Endometrial microvascular endothelial cells (primary cell): ENCODE data around the gene MARK4. TPM values are rescaled to one million over a fixed set of nuclear protein-coding genes. Genes with fewer than 3 reads are reported as not detected.
"Not testable (repeated sequence)": the region's sequence is repeated elsewhere in the genome, so short reads cannot be mapped to it uniquely, and the experiment has no call there.

Experiments used
- in situ Hi-C: cut with HindIII; loops from 2 replicates; pipeline ENCODE4 v1.10.0; 2017; ENCODE audit warnings: low sequenced_read_pairs, low pct_unique_long_range_greater_than_20kb; ENCODE audit errors: inconsistent ontology term
- total RNA-seq: library from RNA; depleted of rRNA; stranded (reverse); fragments of >200 nt; gene quantifications from one replicate; pipeline ENCODE4 v1.2.3, GENCODE V29; 2015; ENCODE audit errors: inconsistent ontology term

Gene MARK4
- total RNA-seq, 1 donor from 2014 or later: 12.7 TPM

DNA sequence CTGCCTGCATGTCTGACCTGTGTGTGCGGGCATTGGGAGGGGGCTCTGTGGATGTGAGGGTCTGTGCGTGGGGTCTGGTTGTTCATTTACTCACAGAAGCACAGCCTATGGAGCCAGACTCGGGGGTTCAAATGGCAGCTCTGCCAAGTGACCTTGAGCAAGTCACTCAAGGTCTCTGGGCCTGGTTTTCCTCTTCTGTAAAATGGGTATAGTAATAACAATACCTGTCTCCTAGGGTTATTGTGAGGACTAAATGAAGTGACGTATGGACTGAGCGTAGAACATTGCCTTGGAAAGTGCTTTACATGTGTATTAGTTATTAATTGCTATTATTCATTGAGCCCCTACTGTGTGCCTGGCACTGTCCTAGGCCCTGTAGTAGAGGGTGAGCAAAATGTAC is 47.2 kb downstream of the MARK4 start:
- in situ Hi-C loops: no loop called here

DNA sequence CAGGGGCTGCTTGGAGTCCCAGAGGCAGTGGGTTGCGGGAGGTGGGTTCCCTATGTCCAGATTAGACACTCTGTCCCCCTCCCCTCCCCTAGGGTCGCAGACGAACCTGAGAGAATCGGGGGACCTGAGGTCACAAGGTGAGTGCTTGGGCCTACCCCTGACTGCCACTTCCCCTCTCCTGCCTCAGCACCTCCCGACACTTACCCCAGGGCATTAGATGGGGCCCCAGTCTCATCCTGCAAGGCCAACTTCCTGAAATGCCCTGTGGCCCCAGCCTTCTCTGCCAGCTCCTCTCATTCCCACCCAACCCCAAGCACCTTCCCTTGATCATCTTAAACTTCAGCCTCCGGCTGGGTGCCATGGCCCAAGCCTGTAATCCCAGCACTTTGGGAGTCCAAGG is 48.6 kb downstream of the MARK4 start:
- in situ Hi-C loops: no loop called here

DNA sequence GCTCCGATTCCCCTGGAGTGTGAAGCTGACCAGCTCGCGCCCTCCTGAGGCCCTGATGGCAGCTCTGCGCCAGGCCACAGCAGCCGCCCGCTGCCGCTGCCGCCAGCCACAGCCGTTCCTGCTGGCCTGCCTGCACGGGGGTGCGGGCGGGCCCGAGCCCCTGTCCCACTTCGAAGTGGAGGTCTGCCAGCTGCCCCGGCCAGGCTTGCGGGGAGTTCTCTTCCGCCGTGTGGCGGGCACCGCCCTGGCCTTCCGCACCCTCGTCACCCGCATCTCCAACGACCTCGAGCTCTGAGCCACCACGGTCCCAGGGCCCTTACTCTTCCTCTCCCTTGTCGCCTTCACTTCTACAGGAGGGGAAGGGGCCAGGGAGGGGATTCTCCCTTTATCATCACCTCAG is 51.3 kb downstream of the MARK4 start:
- in situ Hi-C loops: no loop called here

DNA sequence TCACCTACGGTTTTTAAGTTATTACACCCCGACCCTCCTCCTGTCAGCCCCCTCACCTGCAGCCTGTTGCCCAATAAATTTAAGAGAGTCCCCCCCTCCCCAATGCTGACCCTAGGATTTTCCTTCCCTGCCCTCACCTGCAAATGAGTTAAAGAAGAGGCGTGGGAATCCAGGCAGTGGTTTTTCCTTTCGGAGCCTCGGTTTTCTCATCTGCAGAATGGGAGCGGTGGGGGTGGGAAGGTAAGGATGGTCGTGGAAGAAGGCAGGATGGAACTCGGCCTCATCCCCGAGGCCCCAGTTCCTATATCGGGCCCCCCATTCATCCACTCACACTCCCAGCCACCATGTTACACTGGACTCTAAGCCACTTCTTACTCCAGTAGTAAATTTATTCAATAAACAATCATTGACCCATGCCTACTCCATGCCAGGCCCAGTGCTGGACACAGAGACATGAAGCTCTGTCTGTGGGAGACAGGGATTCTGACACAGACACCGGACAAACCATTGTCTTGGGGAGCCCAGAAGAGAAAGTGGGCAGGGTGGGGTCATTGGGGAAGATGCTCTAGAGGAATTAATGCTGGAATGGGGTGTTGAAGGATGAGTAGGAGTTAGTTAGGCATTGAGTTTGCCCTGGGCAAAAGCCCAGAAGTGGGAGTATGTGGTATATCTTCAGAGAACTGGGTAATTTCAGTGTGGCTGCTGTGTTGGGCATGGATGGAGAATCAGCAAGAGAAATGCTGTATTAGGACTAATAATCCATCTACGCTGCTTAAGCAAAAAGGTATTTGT is 52.4 kb downstream of the MARK4 start:
- in situ Hi-C loops: no loop called here

DNA sequence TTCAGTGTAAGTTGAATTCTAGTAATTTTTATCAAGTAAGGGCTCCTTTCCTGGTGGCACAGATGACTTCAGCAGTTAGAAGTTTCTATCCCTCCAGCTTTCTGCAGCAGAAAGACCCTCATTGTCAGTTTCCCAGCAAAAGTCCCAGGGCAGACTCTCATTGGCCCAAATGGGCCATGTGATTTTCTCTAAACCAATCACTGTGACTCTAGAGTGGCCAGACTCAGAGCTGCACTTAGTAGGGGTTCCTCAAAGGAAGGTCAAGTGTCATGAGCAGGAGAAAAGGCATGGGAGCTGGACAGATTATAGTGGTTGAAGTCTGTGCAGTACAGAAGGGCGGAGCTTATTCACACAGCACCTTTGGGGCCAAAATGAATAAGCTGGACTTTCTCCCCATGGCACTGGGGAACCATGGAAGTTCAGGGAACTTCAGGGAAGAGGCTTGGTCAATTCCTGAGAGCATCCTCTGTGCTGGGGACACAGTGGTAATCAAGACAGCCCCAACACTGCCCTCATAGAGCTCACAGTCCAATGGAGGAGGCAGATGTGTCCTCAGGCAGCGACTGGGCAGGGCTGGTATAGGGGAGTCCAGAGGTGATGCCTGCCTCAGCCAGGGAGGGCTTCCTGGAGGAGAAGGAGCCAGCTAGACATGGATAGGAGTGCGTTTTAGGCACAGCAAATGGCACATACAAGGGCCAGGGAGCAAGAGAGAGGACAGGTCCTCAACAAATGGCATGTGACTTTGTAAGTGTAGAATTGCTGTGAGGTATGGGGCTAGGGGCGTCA is 53.3 kb downstream of the MARK4 start:
- in situ Hi-C loops: no loop called here

DNA sequence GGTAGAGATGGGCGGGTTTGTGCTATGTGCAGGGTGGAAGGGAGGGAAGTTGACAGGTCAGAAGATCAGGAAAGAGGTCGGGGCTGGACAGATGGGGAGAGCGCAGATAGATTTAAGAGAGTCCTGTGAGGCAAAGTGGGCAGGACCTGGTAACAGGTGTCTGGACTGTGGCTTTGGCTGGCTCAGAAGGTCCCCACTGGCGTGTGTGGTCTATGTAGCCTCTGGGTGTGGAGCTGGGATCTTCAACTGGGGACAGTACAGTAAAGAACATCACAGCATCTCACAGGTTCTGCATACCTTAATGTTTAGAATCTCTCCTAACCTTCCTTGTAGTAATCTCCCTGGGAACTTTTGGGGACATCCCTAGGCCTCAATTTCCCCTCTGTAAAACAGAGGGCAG is 53.9 kb downstream of the MARK4 start:
- in situ Hi-C loops: no loop called here

DNA sequence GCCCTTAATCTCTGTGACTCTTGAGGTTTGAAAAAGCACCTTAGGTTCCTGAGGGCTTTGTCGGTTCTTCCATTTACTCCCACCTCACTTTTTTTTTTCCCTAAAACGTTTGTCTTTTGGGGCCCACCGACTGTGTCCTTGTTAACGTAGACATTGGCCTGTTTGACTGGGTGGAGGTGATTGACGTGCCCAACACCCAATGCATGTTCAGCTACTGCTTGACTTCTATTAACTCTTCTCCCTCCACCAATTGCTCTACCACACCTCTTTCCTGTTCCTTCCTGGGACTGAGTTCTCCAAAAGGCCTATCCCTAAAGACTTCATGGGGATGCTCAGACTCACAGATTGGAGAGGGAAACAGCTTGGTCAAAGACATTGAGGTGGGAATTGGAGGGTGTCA is 54.4 kb downstream of the MARK4 start:
- in situ Hi-C loops: no loop called here

DNA sequence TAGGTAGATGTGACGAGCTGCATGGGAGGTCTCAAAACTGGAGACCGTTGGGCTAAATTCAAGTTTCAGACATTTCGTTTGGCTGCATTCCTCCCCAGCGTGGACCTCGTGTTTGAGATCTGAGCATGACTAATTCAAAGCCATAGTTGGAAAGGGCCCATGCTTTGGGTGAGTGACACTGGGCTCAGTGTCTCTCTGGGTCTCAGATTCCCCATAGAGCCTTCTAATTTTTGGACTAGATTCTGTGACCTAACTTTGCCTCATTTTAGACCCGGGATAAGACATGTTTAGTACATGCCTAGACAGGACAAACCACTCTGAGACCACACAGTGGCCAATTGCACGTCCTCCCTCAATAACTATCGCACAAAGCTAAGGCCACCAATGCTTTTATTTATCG is 55.0 kb downstream of the MARK4 start:
- in situ Hi-C loops: no loop called here

DNA sequence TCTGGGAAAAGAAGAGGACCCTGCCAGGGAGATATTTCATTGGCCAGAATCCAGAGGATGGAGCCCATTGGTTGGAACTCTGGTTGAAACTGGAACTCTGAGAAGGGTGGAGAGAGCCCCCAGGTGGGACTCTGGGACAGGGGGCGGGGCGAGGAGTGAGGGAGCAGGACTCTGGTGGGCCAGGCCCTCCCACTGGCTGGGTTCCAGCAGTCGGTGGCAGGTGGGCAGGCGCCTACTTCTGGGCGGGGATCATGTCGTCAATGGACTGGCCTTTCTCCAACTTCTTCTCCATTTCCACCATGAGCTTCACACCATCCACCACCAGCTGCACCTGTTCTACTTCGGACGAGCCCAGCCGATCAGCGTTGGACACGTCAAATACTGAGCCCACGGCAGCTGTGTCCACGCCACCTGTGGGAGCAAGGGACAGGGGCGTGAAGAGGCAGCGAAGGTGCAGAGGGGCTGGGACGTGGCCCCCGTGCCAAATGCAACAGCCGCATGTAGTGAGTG is 55.5 kb downstream of the MARK4 start:
- in situ Hi-C loops: no loop called here

DNA sequence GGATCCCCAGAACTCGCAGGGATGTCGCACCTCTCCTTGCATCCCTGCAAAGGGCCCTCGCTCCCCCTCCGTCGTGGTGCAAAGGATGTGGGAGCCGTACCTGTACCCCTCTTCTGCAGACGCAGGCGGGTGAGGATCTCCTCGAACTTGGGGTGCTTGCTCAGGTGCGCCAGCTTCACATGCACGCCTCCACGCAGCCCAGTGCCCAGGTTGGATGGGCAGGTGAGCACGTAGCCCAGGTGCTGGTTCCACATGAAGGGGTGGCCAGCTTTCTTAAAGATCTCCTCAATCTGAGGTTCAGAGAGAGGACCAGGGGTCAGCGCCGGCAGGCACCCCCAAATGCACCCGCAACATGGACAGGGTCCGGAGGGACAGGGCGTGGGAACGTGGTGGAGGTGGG is 56.3 kb downstream of the MARK4 start:
- in situ Hi-C loops: no loop called here

DNA sequence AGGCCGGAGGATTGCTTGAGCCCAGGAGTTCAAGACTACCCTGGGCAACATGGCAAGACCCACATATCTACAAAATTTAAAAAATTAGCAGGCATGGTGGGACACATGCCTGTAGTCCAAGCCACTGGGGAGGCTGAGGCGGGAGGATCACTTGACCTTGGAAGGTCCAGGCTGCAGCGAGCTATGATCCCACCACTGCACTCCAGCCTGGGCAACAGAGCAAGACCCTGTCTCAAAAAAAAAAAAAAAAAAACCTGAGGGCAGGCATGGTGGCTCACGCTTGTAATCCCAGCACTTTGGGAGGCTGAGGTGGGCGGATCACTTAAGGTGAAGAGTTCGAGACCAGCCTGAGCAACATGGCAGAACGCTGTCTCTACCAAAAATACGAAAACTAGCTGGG is 58.3 kb downstream of the MARK4 start:
- in situ Hi-C loops: not testable (repeated sequence)

DNA sequence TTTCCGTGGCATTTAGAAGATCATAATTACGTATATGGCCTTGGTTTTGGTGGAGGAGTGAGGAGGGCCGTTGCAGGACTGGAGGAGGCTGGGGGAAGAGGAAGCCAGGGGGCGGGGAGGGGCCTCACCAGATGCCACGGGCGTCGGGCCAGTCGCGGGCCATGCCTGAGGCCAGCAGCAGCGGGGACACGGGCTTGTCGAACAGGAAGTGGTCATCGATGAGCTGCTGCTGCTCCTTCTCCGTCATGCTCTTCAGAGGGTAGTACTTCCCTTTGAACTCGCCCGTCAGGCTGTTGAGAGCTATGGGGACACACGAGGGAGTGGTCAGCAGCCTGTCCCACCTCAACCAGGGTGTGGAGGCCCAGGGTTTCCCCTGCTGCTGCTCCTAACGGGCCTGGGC is 60.5 kb downstream of the MARK4 start:
- in situ Hi-C loops: no loop called here

DNA sequence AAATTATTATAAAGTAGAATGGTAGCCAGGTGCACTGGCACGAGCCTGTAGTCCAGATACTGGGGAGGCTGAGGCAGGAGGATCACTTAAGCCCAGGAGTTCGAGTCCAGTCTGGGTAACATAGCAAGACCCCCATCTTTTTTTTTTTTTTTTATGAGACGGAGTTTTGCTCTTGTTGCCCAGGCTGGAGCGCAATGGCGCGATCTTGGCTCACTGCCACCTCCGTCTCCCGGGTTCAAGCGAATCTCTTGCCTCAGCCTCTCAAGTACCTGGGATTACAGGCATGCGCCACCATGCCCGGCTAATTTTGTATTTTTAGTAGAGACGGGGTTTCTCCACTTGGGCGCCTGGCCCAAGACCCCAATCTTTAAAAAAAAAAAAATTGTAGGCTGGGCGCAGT is 61.2 kb downstream of the MARK4 start:
- in situ Hi-C loops: not testable (repeated sequence)

DNA sequence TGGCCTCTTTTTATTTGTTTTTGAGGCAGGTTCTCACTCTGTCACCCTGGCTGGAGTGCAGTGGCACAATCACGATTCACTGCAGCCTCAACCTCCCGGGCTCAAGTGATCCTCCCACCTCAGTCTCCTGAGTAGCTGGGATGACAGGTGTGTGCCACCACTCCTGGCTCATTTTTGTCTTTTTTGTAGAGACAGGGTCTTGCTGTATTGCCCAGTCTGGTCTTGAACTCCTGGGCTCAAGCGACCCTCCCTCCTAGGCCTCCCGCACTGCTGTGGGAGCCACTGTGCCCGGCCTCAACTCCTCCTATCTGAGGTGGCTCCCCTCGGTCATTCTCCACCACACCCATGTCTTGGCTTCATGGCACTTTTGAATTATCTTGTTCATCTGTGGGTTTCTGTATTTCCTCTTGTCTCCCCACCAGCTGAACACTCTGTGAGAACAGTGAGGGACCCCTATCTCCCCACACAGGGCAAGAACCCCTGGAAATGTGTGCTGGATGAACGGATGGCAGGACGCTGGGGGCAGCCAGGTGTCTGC is 63.7 kb downstream of the MARK4 start:
- in situ Hi-C loops: no loop called here

DNA sequence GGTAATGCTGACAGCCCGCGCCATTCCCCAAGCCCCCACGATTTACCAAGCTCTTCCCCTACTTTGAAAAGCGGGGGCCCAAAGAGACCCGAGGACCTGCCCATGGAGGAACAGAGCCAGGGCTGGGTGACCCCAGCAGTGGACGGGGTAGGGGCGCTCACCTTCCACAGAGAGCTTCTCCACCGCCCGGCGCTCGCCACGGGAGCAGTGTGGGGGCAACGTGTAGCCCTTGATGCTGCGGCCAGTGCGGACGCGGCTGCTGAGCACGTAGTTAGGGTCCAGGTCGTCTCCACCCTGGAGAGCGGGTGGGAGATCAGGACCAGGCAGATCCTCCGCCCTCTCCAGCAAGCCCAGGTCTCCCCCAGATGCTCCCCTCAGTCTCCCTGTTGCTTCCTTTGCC is 64.2 kb downstream of the MARK4 start:
- in situ Hi-C loops: no loop called here

DNA sequence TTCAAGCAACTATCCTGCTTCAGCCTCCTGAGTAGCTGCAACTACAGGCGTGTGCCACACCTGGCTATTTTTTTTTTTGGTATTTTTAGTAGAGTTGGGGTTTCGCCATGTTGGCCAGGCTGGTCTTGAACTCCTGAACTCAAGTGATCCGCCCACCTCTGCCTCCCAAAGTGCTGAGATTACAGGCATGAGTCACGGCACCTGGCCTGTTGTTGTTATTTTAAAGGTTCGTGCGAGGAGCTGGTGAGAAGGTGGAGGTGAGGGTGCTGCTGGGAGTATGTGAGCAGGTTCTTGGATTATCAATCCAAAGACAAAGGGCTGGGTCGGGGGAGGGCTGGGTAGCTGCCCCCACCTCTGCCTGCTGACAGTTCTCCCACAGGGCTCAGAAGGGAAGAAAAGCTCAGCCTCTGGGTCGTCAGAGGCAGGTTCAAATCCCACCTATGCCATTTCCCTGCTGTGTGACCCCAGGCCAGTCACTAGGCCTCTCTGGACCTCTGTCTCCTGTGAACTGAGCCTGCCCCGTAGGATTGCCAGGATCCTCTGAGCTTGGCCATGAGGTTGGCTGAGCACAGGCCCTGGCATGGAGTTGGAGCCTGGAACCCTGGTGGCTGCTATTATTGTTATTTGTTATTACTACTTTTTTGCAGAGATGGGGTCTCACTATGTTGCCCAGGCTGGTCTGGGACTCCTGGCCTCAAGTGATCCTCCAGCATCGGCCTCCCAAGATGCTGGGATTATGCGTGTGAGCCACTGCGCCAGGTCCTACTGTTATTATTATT is 70.1 kb downstream of the MARK4 start:
- in situ Hi-C loops: no loop called here

DNA sequence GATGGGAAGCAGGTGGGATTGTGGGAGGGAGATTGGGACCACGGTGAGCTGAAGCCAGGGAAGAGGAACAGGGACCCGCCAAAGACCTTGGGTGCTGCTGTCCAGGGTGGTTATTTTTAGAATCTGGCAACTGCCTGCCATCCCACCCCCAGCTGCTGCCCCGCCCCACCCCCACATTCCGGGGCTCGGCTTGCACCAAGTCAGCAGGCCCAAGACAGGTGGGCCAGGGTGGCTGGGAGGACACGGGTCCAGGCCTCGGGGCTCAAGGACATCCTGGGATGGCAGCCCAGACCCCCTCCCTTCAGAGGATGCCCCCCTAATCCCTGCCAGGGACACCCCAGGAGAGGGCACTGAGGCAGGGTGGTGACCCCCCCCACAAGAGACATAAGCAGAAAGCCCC is 70.8 kb downstream of the MARK4 start:
- in situ Hi-C loops: no loop called here

DNA sequence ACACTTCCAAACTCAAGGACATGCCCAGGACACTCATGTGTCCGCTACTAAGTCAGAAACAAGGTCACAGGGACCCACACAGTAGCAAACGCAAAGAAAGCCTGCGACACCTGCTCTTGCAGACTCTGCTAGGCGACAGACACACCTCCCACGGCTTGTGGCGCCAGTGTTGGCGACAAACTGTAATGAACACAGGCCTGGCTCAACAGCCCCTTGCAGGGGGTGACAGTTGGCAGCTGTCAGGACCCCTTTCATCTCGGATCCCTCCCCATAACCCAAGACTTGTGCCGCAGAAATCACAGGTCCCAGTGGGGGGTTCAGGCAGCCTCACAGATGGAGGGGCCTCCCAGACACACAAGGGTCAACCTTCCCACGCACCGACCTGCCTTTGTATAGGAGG is 71.2 kb downstream of the MARK4 start:
- in situ Hi-C loops: no loop called here

DNA sequence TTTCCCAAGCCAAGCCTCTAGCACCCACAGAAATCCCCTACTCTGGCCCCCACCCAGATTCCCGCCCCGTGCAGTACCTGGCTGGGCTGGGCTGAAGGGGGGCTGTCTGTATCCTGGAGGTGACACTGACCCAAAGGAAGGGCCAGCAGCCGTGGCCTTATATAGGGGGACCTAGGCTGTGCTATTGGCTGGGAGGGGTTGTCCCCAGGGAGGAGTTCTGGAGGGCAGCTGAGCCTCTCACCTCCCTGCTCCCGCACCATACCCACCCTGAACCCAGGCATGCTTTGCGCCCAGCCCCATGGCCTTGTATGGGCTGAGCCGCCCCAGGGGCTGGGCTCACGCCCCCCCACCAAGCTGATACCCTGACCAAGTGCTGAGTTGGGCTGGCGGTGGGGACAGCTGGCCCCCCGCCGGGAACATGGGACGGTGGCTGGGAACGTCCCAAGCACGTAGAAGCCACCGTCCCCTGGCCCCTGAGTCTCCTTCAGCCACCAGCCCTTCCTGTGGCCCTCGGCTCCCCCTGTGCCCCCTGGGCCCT is 71.7 kb downstream of the MARK4 start, which contains the start of gene CKM:
Gene CKM (minus strand): TSS at position 132 of the 538 bp plus-strand sequence. CDS start 3,162 bp downstream, outside the sequence.
- in situ Hi-C loops: no loop called here
